ENCODE results near the gene KIF12. TPM values are rescaled to one million over a fixed set of nuclear protein-coding genes. Genes with fewer than 3 reads are reported as not detected.
"Not testable (repeated sequence)": the region's sequence is repeated elsewhere in the genome, so short reads cannot be mapped to it uniquely, and the experiment has no call there.

Gene KIF12
- total RNA-seq, 1 donor from 2014 or later = 6.2 TPM

GRCh38 chr9:114048533-114049415, 50.3 kb downstream of the KIF12 start:
- H3K27ac ChIP-seq = no peak overlapping the region
- TF ChIP-seq, protein P1, sequence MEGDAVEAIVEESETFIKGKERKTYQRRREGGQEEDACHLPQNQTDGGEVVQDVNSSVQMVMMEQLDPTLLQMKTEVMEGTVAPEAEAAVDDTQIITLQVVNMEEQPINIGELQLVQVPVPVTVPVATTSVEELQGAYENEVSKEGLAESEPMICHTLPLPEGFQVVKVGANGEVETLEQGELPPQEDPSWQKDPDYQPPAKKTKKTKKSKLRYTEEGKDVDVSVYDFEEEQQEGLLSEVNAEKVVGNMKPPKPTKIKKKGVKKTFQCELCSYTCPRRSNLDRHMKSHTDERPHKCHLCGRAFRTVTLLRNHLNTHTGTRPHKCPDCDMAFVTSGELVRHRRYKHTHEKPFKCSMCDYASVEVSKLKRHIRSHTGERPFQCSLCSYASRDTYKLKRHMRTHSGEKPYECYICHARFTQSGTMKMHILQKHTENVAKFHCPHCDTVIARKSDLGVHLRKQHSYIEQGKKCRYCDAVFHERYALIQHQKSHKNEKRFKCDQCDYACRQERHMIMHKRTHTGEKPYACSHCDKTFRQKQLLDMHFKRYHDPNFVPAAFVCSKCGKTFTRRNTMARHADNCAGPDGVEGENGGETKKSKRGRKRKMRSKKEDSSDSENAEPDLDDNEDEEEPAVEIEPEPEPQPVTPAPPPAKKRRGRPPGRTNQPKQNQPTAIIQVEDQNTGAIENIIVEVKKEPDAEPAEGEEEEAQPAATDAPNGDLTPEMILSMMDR (IDR thresholded peaks at IDR 0.05) = no peak
- no peaks in the 10 kb centered on the region for H3K4me1 ChIP-seq
- DNase-seq (no peak), ATAC-seq (no peak)
- no peak overlapping the region for H3K4me3 ChIP-seq
- intact Hi-C loops (cut with DNase I) = no loop called here
- H3K27me3 ChIP-seq = no peaks in the 10 kb centered on the region
- H3K9me3 ChIP-seq = no peaks in the 10 kb centered on the region
- H3K36me3 ChIP-seq = peaks cover 31% of the 10 kb centered on the region

GRCh38 chr9:114047717-114048116, 51.4 kb downstream of the KIF12 start:
- no peaks in the 10 kb centered on the region for H3K4me1 ChIP-seq
- no peak for DNase-seq
- H3K4me3 ChIP-seq = no peak overlapping the region
- TF ChIP-seq, protein P1 (IDR thresholded peaks at IDR 0.05) = peak; percentile 25
- no peak overlapping the region for H3K27ac ChIP-seq
- peak; percentile 67 for ATAC-seq
- peaks cover 31% of the 10 kb centered on the region for H3K36me3 ChIP-seq
- intact Hi-C loops (cut with DNase I) = no loop called here
- H3K9me3 ChIP-seq = no peaks in the 10 kb centered on the region
- no peaks in the 10 kb centered on the region for H3K27me3 ChIP-seq

DNA sequence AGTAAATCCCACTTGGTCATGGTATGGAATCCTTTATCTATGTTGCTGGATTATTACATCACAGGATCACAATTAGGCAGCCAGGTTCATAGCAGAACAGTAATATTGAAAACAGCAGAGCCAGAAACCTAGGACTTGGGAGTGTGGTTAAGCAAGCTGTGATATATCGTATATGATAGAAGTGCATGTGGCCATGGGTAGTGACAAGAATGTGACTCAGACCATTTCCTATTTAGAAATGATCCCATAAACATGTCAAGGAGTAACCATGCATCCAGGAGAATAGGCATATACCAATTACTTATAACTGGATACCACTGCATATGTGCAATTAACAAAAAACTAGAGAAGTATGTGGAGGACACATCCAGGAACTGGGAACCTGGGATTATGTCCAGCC, 52.2 kb downstream of the KIF12 start:
- Histone ChIP-seq H3K36me3 (peaks cover 31% of the 10 kb centered on the region), H3K4me3 (no peak overlapping the region), H3K4me1 (no peaks in the 10 kb centered on the region), H3K9me3 (no peaks in the 10 kb centered on the region), H3K27me3 (no peaks in the 10 kb centered on the region), H3K27ac (no peak overlapping the region)
- ATAC-seq (no peak), DNase-seq (no peak)
- TF ChIP-seq, protein P1 (IDR thresholded peaks at IDR 0.05) = no peak
- intact Hi-C loops (cut with DNase I) = no loop called here

DNA sequence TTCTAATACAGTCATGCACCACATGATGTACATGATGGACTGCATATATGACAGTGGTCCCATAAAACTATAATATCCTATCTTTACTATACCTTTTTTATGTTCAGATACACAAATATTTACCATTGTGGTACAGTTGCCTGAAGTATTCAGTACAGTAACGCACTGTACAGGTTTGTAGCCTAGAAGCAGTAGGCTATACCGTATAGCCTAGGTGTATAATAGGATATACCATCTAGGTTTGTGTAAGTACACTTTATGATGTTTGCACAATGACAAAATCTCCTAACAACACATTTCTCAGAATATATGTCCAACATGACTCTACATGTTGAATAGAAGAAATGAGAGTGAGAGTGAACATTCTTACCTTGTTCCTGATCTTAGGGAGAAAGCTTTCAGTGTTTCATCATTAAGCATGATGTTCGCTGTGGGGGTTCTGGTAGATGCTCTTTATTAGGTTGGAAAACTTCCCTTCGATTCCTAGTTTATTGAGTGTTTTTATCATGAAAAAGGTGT, 52.8 kb downstream of the KIF12 start:
- Histone ChIP-seq H3K36me3 (peaks cover 29% of the 10 kb centered on the region), H3K27ac (no peak overlapping the region), H3K27me3 (no peaks in the 10 kb centered on the region), H3K4me3 (no peak overlapping the region), H3K4me1 (no peaks in the 10 kb centered on the region), H3K9me3 (no peaks in the 10 kb centered on the region)
- DNase-seq (no peak), ATAC-seq (no peak)
- TF ChIP-seq, protein P1 (IDR thresholded peaks at IDR 0.05) = no peak
- intact Hi-C loops (cut with DNase I) = no loop called here

- DNase-seq; ATAC-seq; H3K4me3 ChIP-seq; H3K27ac ChIP-seq; H3K27me3 ChIP-seq; intact Hi-C loops (cut with DNase I); H3K4me1 ChIP-seq; H3K9me3 ChIP-seq; H3K36me3 ChIP-seq: not testable (repeated sequence)
Observed at GRCh38 chr9:114043660-114044059, 55.4 kb downstream of the KIF12 start.

Other genes starting within 250 kb of the KIF12 start
- gene ZNF618, start 223.0 kb downstream of the KIF12 start, total RNA-seq = 9.8 TPM
- gene AMBP, start 21.0 kb downstream of the KIF12 start, total RNA-seq = 0.67 TPM
- 13.7 TPM for gene COL27A1, start 56.2 kb upstream of the KIF12 start, total RNA-seq
- gene ORM1, start 223.8 kb upstream of the KIF12 start, total RNA-seq = 5.2 TPM
- 3.9 TPM for gene ORM2, start 230.6 kb upstream of the KIF12 start, total RNA-seq

All from upper lobe of right lung (tissue), 1 donor.